ENCODE measurements around the gene ARHGEF40.
"Not testable (repeated sequence)": the region's sequence is repeated elsewhere in the genome, so short reads cannot be mapped to it uniquely, and the experiment has no call there.

Gene ARHGEF40

GRCh38 chr14:21039585-21040369 is 30.3 kb upstream of the ARHGEF40 start:
- DNase-seq (ENCODE audit: low read depth in 2 of 3, low spot score in 1 of 3), result no peak

- DNase-seq (ENCODE audit: low read depth in 2 of 3, low spot score in 1 of 3), result no peak
Measured at GRCh38 chr14:21040370-21040925, 29.7 kb upstream of the ARHGEF40 start.

GRCh38 chr14:21040941-21041340 is 29.2 kb upstream of the ARHGEF40 start:
- DNase-seq (ENCODE audit: low read depth in 2 of 3, low spot score in 1 of 3), result not testable (repeated sequence)

GRCh38 chr14:21041676-21042433 is 28.2 kb upstream of the ARHGEF40 start, which contains the start of gene RNASE7:
Gene RNASE7 (plus strand): TSS chr14:21042362. CDS start chr14:21042993, 631 bp downstream.
- DNase-seq (ENCODE audit: low read depth in 2 of 3, low spot score in 1 of 3), result no peak

GRCh38 chr14:21042918-21043317 is 27.2 kb upstream of the ARHGEF40 start:
- no peak for DNase-seq (ENCODE audit: low read depth in 2 of 3, low spot score in 1 of 3)

GRCh38 chr14:21043387-21043973 is 26.6 kb upstream of the ARHGEF40 start:
- no peak for DNase-seq (ENCODE audit: low read depth in 2 of 3, low spot score in 1 of 3)

- DNase-seq (ENCODE audit: low read depth in 2 of 3, low spot score in 1 of 3), result no peak
Measured at GRCh38 chr14:21043974-21044618, 26.0 kb upstream of the ARHGEF40 start.

- DNase-seq (ENCODE audit: low read depth in 2 of 3, low spot score in 1 of 3), result no peak
Measured at GRCh38 chr14:21047378-21047781, 22.7 kb upstream of the ARHGEF40 start.

- DNase-seq (ENCODE audit: low read depth in 2 of 3, low spot score in 1 of 3), result no peak
Measured at GRCh38 chr14:21048638-21049037, 21.5 kb upstream of the ARHGEF40 start.

GRCh38 chr14:21049271-21049673 is 20.8 kb upstream of the ARHGEF40 start:
- DNase-seq (ENCODE audit: low read depth in 2 of 3, low spot score in 1 of 3), result no peak

GRCh38 chr14:21050597-21050996 is 19.5 kb upstream of the ARHGEF40 start:
- no peak for DNase-seq (ENCODE audit: low read depth in 2 of 3, low spot score in 1 of 3)

- no peak for DNase-seq (ENCODE audit: low read depth in 2 of 3, low spot score in 1 of 3)
Measured at GRCh38 chr14:21053184-21054122, 16.7 kb upstream of the ARHGEF40 start.

GRCh38 chr14:21054123-21054767 is 15.9 kb upstream of the ARHGEF40 start:
- no peak for DNase-seq (ENCODE audit: low read depth in 2 of 3, low spot score in 1 of 3)

- DNase-seq (ENCODE audit: low read depth in 2 of 3, low spot score in 1 of 3), result no peak
Measured at GRCh38 chr14:21054768-21055145, 15.3 kb upstream of the ARHGEF40 start.

GRCh38 chr14:21055432-21056117 is 14.5 kb upstream of the ARHGEF40 start:
- DNase-seq (ENCODE audit: low read depth in 2 of 3, low spot score in 1 of 3), result no peak

GRCh38 chr14:21056520-21057163 is 13.5 kb upstream of the ARHGEF40 start:
- DNase-seq (ENCODE audit: low read depth in 2 of 3, low spot score in 1 of 3), result no peak

GRCh38 chr14:21057803-21058675 is 12.1 kb upstream of the ARHGEF40 start, which contains the start of gene RNASE8:
Gene RNASE8 (plus strand): TSS chr14:21057822. CDS start chr14:21057893, 71 bp downstream.
- DNase-seq (ENCODE audit: low read depth in 2 of 3, low spot score in 1 of 3), result no peak

Data from stimulated activated CD4-positive, alpha-beta T cell treated with anti-CD3 and anti-CD28 coated beads, Interleukin-12 subunit alpha, Interleukin-12 subunit beta, amount 100 ng/mL, for 48 hours (primary cell).